CD4-positive, alpha-beta T cell treated with Interleukin-21 for 1 hour (primary cell): ENCODE measurements around the gene PANK4.
"Not testable (repeated sequence)": the region's sequence is repeated elsewhere in the genome, so short reads cannot be mapped to it uniquely, and the experiment has no call there.

ENCODE experiments used
- DNase-seq: peaks from one replicate; pipeline ENCODE4 v3.0.0-alpha.2; 2020

PANK4 gene

DNA sequence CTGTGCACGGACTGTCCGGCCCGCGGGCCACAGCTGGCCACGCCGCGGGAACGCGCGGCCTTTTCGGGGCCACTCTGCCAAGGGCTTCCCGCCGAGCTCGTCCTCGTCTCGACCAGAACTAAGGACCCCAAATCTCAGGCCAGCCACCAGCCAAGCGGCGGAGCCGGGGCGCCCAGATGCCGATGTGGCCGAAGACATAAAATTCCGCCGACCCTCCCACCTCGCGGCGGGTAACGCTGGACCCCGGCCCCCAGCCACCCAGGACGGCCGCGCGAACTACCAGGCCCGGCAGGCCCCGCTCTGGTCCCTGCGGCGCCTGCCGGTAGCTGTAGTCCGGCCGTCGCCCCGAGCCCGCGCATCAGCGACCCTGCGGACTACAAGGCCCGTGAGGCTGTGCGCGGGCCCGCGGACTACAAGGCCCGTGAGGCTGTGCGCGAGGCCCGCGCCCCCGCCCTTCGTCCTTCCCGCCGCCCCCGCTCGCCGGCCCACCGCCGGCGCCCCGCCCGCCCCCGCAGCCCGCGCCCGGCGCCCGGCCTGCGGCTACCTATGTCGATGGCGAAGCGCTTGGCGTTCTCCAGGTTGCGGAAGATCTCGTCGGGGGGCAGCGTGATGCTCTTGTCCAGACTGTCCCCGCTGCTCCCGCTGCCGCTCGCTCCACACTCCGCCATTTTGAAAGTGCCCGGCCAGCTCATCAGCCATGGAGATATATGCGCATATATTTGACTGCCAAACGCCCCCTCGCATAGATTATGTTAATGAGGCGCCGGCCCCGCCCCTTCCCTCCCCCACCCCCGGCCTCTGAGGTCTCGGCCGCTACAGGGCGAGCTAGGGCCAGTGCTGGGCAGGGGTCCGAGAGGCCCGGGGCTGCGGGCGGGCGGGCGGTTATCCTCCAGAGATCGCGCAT, at the start of gene PANK4:
Gene PANK4, minus strand, starts transcription at position 677 of the 904 bp plus-strand sequence. Its CDS starts 9 bp downstream, at position 668.
- peak; percentile 89 for DNase-seq

- DNase-seq, result no peak
These were observed 48.0 kb upstream of the PANK4 start for GRCh38 chr1:2574350-2574749.

DNA sequence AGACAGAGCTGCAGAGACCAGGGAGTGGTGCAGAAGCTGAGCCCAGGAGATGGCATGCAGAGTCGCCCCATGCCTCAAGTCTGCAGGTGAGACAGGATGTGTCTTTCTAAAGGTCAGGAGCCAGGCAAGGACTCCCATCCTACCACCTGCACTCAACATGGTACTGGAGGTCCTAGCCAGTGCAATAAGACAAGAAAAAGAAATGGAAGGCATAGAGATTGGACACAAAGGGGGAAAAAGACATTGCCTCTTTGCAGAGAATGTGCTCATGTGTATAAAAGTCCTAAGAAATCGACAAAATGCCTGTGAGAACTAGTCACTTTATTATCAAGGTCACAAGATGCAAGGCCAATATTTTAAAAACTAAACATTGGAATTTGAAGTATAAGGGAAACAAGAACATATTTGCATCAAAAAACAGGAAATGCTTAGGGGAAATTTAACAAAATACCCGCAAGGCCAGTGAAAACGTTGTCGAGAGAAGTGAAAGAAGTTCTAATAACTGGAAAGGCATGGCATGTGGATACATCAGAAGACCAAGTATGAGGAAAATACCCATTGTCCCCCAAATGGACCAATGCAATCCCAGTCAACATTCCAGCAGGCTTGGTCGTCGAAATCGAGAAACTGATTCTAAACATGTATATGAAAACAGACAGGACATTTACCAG, 47.0 kb upstream of the PANK4 start:
- no peak for DNase-seq

GRCh38 chr1:2571348-2571747, 45.0 kb upstream of the PANK4 start:
- no peak for DNase-seq

GRCh38 chr1:2570332-2570731, 43.9 kb upstream of the PANK4 start:
- no peak for DNase-seq

DNA sequence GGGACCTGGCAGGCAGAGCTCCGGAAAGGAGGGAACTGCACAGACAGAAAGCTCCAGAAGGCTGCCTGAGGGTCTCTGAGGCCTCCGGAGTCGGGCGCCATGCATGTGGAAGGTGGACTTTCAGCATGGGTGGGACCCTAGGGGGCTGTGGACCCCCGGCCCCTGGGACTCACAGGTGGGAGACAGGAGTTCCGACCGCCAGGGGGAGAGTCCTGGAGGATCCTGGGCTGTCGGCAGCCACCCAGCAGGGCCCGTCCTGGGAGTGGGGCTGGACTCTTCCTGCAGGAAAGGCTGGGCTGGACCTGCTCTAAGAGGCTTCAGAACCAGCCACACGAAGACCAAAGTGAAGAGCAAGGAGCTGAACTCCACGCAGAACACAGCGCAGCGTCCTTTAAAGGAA, 43.3 kb upstream of the PANK4 start:
- DNase-seq, result not testable (repeated sequence)

DNA sequence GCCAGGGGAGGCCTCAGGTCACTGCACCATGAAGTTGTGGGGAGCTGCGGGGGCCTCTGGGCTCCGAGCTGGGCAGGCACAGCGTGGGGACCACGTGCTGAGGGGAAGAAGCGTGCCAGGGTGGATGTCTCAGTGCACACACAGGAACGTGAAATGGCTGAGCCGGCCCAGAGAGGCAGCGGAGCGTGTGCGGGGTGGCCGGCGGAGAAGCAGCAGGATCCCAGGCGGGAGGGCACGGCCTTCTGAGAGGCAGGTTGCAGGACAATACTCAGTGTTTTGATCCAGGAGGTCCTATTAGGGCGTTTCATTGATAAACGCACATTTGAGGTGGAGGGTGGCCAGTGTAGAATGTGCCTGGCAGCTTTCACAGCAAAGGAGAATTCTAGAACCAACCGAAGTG, 42.7 kb upstream of the PANK4 start:
- DNase-seq, result no peak

DNA sequence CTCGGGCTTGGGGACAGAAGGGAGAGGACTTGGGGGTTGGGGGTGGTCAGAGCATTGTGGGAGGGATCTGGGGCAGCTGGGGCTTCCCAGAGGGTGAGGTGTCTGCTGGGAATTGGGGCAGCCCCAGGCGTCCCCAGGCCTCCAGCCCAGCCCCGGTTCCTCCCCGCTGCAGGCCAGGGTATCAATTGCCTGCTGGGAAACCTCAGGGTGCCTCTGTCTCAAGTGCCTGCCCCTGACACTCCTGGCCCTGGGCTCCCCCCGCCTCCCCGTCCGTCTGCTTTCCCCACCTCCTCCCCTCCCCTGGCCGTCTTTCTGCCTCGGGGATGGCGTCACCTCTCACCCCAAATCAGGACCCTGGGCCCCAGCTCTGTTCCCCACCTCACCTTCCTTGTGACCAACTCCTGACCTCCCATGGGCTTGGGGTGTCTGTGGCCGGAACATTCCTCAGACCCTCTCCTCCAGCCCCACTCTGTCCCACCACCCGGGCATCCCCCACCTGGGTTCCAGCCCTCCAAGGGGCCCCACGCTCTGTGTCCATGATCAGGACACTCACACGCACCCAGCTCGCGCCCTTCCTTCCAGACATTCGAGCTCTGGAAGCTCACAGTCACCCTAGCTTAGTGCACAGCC, 41.9 kb upstream of the PANK4 start:
- DNase-seq, result not testable (repeated sequence)

GRCh38 chr1:2567083-2567679, 40.8 kb upstream of the PANK4 start:
- no peak for DNase-seq

GRCh38 chr1:2566101-2567045, 40.0 kb upstream of the PANK4 start:
- no peak for DNase-seq

DNA sequence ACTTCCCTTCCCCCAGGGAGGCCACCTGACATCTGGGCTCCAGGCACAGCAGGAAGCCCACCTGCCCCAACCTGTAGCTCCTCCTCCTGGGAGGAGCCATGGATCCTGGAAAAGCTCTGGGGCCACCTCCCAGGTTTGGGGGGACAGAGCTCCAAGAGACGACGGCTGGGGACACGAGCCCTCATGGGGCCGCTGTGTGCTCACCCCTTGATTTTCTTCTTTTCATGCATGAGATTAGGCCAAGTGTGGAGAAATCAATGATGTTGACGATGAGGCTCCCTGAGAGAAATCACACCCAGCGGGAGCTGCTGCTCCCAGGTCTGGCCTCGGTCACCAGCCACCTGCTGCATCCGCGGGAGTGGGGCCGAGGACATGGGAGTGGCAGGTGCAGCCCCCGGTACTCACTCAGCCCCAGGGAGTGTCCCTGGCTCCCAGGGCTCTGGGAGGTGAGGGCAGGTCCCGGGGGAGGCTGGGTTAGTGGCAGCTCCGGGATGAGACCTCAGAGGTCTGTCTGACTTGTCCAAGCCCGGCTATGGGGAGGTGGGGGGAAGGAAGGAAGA, 38.5 kb upstream of the PANK4 start:
- no peak for DNase-seq

- no peak for DNase-seq
These were observed 37.8 kb upstream of the PANK4 start for GRCh38 chr1:2564006-2564814.

DNA sequence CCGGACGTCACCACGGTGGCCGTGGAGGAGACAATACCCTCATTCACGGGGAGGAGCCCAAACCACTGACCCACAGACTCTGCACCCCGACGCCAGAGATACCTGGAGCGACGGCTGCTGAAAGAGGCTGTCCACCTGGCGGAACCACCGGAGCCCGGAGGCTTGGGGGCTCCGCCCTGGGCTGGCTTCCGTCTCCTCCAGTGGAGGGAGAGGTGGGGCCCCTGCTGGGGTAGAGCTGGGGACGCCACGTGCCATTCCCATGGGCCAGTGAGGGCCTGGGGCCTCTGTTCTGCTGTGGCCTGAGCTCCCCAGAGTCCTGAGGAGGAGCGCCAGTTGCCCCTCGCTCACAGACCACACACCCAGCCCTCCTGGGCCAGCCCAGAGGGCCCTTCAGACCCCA, 36.8 kb upstream of the PANK4 start:
- DNase-seq, result no peak

- DNase-seq, result peak; percentile 26
These were observed 35.8 kb upstream of the PANK4 start for GRCh38 chr1:2561898-2562895.

DNA sequence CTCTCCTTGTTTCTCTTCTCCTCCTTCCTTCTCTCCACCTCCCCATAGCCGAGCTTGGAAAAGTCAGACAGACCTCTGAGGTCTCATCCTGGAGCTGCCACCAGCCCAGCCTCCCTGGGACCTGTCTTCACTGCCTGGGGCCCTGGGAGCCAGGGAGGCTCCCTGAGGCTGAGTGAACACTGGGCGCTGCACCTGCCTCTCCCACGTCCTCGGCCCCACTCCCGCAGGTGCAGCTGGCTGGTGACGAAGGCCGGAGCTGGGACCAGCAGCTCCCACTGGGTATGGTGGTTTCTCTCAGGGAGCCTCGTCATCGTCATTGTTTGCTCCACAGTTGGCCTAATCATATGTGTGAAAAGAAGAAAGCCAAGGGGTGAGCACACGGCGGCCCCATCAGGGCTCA, 35.0 kb upstream of the PANK4 start:
- no peak for DNase-seq

- no peak for DNase-seq
These were observed 34.1 kb upstream of the PANK4 start for GRCh38 chr1:2560299-2561073.

DNA sequence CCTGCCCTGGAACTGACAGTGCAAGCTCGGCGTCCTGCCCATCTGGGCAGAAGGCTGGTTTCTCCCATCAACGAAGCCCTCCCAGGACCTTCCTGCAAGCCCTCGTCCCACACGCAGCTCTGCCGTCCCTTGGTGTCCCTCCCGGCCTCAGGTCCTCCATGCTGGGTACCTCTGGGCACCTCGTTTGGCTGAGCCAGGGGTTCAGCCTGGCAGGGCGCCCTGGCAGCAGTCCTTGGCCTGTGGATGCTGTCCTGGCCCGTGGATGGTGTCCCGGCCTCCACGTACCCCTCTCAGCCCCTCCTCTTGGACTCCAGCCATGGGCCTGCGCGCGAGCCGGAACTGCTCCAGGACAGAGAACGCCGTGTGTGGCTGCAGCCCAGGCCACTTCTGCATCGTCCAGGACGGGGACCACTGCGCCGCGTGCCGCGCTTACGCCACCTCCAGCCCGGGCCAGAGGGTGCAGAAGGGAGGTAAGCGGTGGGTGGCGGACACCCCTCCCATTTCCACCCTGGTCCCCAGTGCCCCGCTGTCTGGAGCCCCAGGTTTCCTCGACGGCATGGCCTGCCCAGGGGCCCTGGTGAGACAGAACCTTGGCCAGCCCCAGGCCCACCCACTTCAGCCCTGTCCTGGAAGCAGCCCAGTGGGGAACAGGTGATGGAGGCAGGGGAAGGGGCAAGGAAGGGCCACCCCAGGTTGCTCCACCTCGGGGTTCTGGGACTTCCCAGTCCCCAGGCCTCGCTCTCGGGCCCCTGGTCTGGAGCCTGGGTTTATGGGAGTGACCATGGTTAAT, 33.3 kb upstream of the PANK4 start:
- no peak for DNase-seq

- DNase-seq, result no peak
These were observed 32.5 kb upstream of the PANK4 start for GRCh38 chr1:2558861-2559260.
